Nephron progenitor cell (in vitro differentiated cells): ENCODE data around the gene RUNX1.

Source experiments
- DNase-seq: peaks from one replicate; pipeline ENCODE4 v3.0.0; 2021
- H3K27ac Mint-ChIP-seq: 2 replicates; pipeline ENCODE4 v1.8.0; 2021; ENCODE audit warnings: mild to moderate bottlenecking, moderate library complexity, mixed read lengths
- H3K27me3 Mint-ChIP-seq: 2 replicates; pipeline ENCODE4 v1.8.0; 2021; ENCODE audit warnings: mild to moderate bottlenecking, low read depth, mixed read lengths; ENCODE audit not compliant: poor library complexity
- H3K36me3 Mint-ChIP-seq: 2 replicates; pipeline ENCODE4 v1.8.0; 2021; ENCODE audit warnings: low read depth, mixed read lengths
- H3K4me1 Mint-ChIP-seq: 2 replicates; pipeline ENCODE4 v1.8.0; 2021; ENCODE audit warnings: mixed read lengths
- H3K4me3 Mint-ChIP-seq: 2 replicates; pipeline ENCODE4 v1.8.0; 2021; ENCODE audit warnings: mild to moderate bottlenecking, moderate library complexity, mixed read lengths
- H3K9me3 Mint-ChIP-seq: 2 replicates; pipeline ENCODE4 v1.8.0; 2021; ENCODE audit warnings: mild to moderate bottlenecking, moderate library complexity, mixed read lengths
- CTCF ChIP-seq: fragments of 200-600 bp; sonication (generic); IDR thresholded peaks from 2 replicates; pipeline ENCODE4 v1.5.0; 2021; ENCODE audit warnings: antibody characterized with exemption

RUNX1 gene

GRCh38 chr21:35039595-35040289, 9.4 kb downstream of the RUNX1 start:
- no peaks in the 10 kb centered on the region for H3K36me3 Mint-ChIP-seq
- no peak for DNase-seq
- H3K9me3 Mint-ChIP-seq: peaks cover 1% of the 10 kb centered on the region
- H3K27ac Mint-ChIP-seq: no peak overlapping the region
- TF ChIP-seq CTCF: no peak
- no peak overlapping the region for H3K4me3 Mint-ChIP-seq
- H3K4me1 Mint-ChIP-seq: peaks cover 20% of the 10 kb centered on the region
- peaks cover 8% of the 10 kb centered on the region for H3K27me3 Mint-ChIP-seq

- no peaks in the 10 kb centered on the region for H3K9me3 Mint-ChIP-seq
- peaks cover 11% of the 10 kb centered on the region for H3K4me1 Mint-ChIP-seq
Observed at GRCh38 chr21:35038772-35039319, 10.3 kb downstream of the RUNX1 start.

GRCh38 chr21:35037384-35037765, 11.7 kb downstream of the RUNX1 start:
- no peaks in the 10 kb centered on the region for H3K9me3 Mint-ChIP-seq
- H3K27ac Mint-ChIP-seq: no peak overlapping the region
- no peak for DNase-seq
- H3K36me3 Mint-ChIP-seq: no peaks in the 10 kb centered on the region
- H3K27me3 Mint-ChIP-seq: peaks cover 15% of the 10 kb centered on the region
- no peak overlapping the region for H3K4me3 Mint-ChIP-seq
- no peaks in the 10 kb centered on the region for H3K4me1 Mint-ChIP-seq
- no peak for TF ChIP-seq CTCF

More at GRCh38 chr21:35038772-35039319, 10.3 kb downstream of the RUNX1 start:
- no peak for DNase-seq
- Mint-ChIP-seq H3K27me3 (peaks cover 8% of the 10 kb centered on the region), H3K27ac (no peak overlapping the region), H3K36me3 (no peaks in the 10 kb centered on the region), H3K4me3 (no peak overlapping the region)
- TF ChIP-seq CTCF: no peak

GRCh38 chr21:35036465-35037383, 12.4 kb downstream of the RUNX1 start:
- Mint-ChIP-seq H3K4me3 (no peak overlapping the region), H3K4me1 (no peaks in the 10 kb centered on the region), H3K27ac (no peak overlapping the region), H3K36me3 (no peaks in the 10 kb centered on the region), H3K9me3 (no peaks in the 10 kb centered on the region), H3K27me3 (peaks cover 21% of the 10 kb centered on the region)
- no peak for DNase-seq
- no peak for TF ChIP-seq CTCF

GRCh38 chr21:35035581-35035980, 13.5 kb downstream of the RUNX1 start:
- Mint-ChIP-seq H3K4me1 (no peaks in the 10 kb centered on the region), H3K27me3 (peaks cover 21% of the 10 kb centered on the region), H3K36me3 (no peaks in the 10 kb centered on the region), H3K4me3 (no peak overlapping the region), H3K9me3 (no peaks in the 10 kb centered on the region), H3K27ac (no peak overlapping the region)
- no peak for DNase-seq
- TF ChIP-seq CTCF: no peak
